Motor neuron (in vitro differentiated cells): ENCODE results near the gene SSBP2. TPM values are rescaled to one million over a fixed set of nuclear protein-coding genes. Genes with fewer than 3 reads are reported as not detected.
A peak's percentile ranks its signal among the peaks of the same experiment; 100 is the strongest.

Experiments
- ATAC-seq, 8 experiments: fragments of 200-7000 bp; cut with Tn5 transposase; replicated peaks in 6 of 8; 2 replicates each; pipeline ENCODE4 v1.8.0; 2021; ENCODE audit warnings: mild to moderate bottlenecking in 8 of 8, moderate library complexity in 8 of 8
- H3K27ac ChIP-seq, 2 donors: fragments of 250-450 bp; sonication (Bioruptor Pico); 2 replicates each; pipeline ENCODE4 v1.9.0; 2021; ENCODE audit warnings: antibody characterized with exemption in 2 of 2, mild to moderate bottlenecking in 2 of 2, moderate library complexity in 1 of 2
- H3K4me1 ChIP-seq, 2 donors: fragments of 250-450 bp; sonication (Bioruptor Pico); replicated peaks in 1 of 2; 2 replicates each; pipeline ENCODE4 v1.6.1; 2021; ENCODE audit warnings: antibody characterized with exemption in 2 of 2, mild to moderate bottlenecking in 2 of 2, moderate library complexity in 1 of 2
- H3K4me3 ChIP-seq, 5 donors: fragments of 250-450 bp; sonication (Bioruptor Pico); 2 replicates each; pipeline ENCODE4 v1.9.0; 2021; ENCODE audit warnings: antibody characterized with exemption in 5 of 5, mild to moderate bottlenecking in 5 of 5, moderate library complexity in 4 of 5
- WGBS, 10 experiments: fragments of 450-650 bp; shearing (Covaris generic); methylation state at CpG; one replicate each; pipeline ENCODE4 v1.0.0; 2022; 5-methylcytosine and 5-hydroxymethylcytosine counted together
- in situ Hi-C, 9 experiments: fragments of 400-800 bp; cut with MboI; loops; one replicate each; pipeline ENCODE4 v1.15.0; 2021; ENCODE audit warnings: low sequenced_read_pairs in 9 of 9, low pct_unique_long_range_greater_than_20kb in 2 of 9; ENCODE audit not compliant: unreplicated experiment in 9 of 9
- total RNA-seq, 8 experiments: library from RNA; unstranded; fragments of 300-600 nt; gene quantifications; 2 replicates each; pipeline versions ENCODE4 v1.2.3 to v1.2.4, GENCODE V29; 2022

Gene SSBP2
- total RNA-seq, 8 experiments from 2014 or later = 18.3 to 129 (median 61.7) TPM

DNA sequence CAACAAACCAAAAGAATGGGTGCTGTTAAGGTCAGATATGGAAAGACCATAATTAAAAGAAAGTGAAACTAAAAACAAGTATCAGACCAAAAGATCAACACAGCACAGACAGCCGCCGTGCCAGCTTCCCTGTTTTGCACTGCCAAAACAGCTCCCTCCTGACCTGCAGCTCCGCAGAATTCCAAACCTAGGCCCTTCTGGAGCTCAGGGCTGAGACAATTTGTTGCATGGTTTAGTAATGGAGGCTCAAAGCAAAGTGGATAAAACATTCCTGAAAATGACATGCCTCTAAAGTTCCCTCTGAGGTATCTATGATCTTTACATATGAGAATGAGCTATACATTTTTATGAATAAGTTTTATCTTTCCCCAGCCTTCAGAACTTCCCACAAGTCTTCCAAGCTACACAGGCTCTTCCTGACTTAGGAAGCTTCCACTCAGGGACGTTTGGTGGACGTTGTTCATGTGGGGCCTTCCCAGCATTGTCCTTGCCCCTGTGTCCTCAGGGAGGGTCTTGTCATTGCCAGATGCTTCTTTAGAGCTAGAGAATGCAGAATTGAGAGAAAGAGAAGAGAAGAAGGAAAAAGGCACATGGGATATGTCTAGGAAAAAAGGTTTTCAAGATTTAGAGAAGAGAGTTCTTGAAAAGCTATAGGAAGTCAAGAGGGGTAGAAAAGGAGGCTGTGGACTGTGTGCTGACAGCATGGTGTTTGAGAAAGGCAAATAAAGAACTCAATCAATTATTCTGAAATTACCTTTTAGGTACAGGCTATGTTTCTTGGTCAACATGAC is 28.4 kb upstream of the SSBP2 start:
- peaks cover 21 to 57% of the 10 kb centered on the region in 2 donors for H3K4me1 ChIP-seq
- H3K4me3 ChIP-seq = no peak overlapping the region
- in situ Hi-C loops = no loop called here
- ATAC-seq = peak; percentile 12 to 77 (median 40)
- WGBS, 10 experiments = 0 to 65% (median 36%) methylated on average over 1 to 5 of the region's 5 CpGs
- peak overlapping the region; percentile 3 to 39 for H3K27ac ChIP-seq

DNA sequence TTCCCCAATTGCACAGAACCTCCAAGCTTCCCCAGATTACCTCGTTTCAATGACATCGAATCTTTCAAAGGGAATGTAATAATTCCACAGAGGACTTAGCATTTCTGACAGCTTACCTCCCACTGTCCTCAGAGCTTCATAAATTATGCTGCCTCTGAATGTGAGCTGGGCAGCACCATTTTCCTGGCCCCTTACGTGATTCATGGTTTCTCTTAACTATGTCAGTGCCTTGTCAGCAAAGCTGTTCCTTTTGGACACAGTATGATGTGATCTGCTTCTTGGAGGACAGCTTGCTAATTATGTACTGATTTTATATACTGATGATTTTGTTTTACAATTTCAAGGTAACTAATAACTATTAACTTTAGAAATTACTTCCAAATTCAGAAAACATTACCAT is 27.7 kb upstream of the SSBP2 start:
- ATAC-seq = peak; percentile 66 to 98 (median 93)
- H3K4me3 ChIP-seq = no peak overlapping the region
- peaks cover 21 to 54% of the 10 kb centered on the region in 2 donors for H3K4me1 ChIP-seq
- peak overlapping the region in 1 of 2 donors; percentile 39 for H3K27ac ChIP-seq
- in situ Hi-C loops = no loop called here
- 0 to 20% (median 0%) methylated on average over 1 to 3 of the region's 3 CpGs; no CpG with 5 or more reads in 1 of the 10 experiments for WGBS, 10 experiments

DNA sequence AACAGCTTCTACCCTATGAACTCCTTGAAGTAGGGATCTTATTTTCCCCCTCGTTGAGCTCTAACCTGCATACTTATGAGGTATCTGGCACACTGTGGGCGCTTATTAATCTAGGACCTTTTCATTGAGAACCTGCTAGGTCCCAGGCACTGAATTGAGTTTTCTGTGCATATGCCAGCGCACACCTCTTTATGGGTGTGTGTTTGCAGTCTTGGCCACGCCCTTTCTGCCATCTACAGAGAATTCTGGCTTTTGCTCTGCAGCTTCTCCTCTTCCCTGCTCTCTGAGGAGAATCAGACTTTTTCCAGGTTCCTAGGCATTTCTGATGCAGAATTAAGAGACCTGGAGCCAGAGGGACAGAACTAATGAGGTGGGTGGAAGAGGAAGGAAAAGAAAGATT is 25.4 kb upstream of the SSBP2 start:
- no peak overlapping the region for H3K4me3 ChIP-seq
- 72 to 100% (median 96%) methylated on average over 1 to 3 of the region's 4 CpGs; no CpG with 5 or more reads in 2 of the 10 experiments for WGBS, 10 experiments
- H3K4me1 ChIP-seq = peaks cover 15 to 45% of the 10 kb centered on the region in 2 donors
- no peak overlapping the region for H3K27ac ChIP-seq
- no peak for ATAC-seq
- in situ Hi-C loops = no loop called here

DNA sequence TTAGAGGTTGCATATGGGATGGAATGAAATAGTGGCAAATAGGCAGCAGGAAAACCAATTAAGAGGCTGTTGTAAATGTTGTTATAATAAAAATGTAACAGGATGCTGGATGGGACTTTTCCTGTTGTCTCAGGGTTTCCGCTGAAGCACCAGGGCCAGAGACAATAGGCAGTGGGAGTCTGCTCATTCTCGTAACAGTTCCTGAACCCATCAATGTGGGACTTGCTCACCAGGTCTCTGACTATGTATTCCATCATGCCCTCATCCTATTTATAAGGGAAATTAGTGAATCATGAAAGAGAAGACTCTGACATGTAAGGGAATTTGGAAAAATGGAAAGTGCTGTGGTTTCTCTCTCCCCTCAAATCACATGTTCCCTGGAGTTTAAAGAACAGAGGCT is 23.5 kb upstream of the SSBP2 start:
- ATAC-seq = no peak
- in situ Hi-C loops = loop anchor here in 3 of 9 experiments (25.0 kb wide), 2 partner anchors 88 to 188 kb away; partner anchors contain the start of gene ATG10 (in 1 of the 3)
- WGBS, 10 experiments = 90 to 100% (median 100%) methylated on average over 1 to 2 of the region's 2 CpGs; no CpG with 5 or more reads in 3 of the 10 experiments
- Histone ChIP-seq H3K4me1 (peaks cover 13 to 36% of the 10 kb centered on the region in 2 donors), H3K27ac (no peak overlapping the region), H3K4me3 (no peak overlapping the region)

DNA sequence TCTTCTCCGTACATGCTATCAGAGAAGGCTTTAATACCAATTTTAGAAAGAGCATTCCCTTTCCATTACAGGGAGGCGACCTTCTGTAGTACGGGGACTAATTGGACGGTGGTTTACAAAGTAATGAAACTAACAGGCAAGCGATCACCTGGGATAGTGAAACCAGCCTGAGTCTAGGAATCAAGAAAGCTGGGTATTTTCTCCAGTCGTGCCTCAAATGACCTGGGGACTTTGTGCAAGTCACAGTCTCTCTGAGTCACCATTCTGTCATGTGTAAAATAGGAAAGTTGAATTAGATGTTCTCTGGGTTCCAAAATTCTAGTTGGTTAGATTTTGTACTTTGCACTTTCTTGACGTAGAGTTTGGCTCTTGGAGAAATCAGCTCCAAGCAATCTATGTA is 22.7 kb upstream of the SSBP2 start:
- H3K27ac ChIP-seq = no peak overlapping the region
- peak in 1 of 8 experiments; percentile 28 for ATAC-seq
- H3K4me3 ChIP-seq = no peak overlapping the region
- H3K4me1 ChIP-seq = peaks cover 7 to 28% of the 10 kb centered on the region in 2 donors
- WGBS, 10 experiments = 31 to 93% (median 88%) methylated on average over 2 to 7 of the region's 7 CpGs; no CpG with 5 or more reads in 1 of the 10 experiments
- in situ Hi-C loops = loop anchor here in 3 of 9 experiments (25.0 kb wide), 2 partner anchors 89 to 189 kb away; partner anchors contain the start of gene ATG10 (in 1 of the 3)

DNA sequence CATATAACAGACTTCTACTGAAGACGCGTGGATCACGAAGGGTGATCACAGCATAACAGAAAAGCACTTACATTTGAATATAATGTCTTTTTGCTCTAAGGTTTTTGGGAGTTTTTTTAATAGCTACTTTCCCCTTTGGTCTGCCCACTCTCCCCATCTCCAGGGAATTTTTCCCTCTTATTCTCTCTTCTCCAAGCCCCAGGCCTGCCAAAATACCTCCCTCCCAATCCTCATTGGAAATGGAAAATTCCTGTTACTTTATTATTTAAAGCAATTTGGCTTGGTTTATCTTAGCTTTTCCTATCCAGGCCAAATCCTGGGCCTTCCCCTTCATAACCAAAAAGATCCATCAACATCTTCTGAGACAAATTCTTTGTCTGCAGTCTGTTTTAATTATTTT is 22.3 kb upstream of the SSBP2 start:
- WGBS, 10 experiments = 79 to 100% (median 100%) methylated on average over 1 to 3 of the region's 3 CpGs; no CpG with 5 or more reads in 7 of the 10 experiments
- in situ Hi-C loops = loop anchor here in 3 of 9 experiments (25.0 kb wide), 2 partner anchors 89 to 189 kb away; partner anchors contain the start of gene ATG10 (in 1 of the 3)
- no peak overlapping the region for H3K27ac ChIP-seq
- no peak for ATAC-seq
- H3K4me1 ChIP-seq = peaks cover 3 to 24% of the 10 kb centered on the region in 2 donors
- H3K4me3 ChIP-seq = no peak overlapping the region

DNA sequence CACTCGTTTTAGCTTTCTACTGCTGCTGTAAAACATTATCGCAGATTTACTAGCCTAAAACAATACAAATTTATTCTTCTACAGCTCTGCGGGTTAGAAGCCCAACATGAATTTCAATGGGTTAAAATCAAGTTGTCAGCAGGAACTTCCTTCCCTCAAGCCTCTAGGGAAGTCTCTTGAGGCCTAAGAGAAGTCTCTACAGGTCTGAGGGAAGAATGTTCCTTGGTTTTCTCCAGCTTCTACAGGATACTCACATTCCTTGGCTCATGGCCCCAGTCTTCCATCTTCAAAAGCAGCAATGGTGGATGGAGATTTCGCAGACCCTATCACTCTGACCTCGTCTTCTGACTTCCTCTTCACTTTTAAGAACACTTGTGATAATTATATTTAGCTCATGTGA is 21.6 kb upstream of the SSBP2 start:
- Histone ChIP-seq H3K4me3 (no peak overlapping the region), H3K27ac (no peak overlapping the region), H3K4me1 (peaks cover 5 to 24% of the 10 kb centered on the region in 2 donors)
- in situ Hi-C loops = loop anchor here in 3 of 9 experiments (25.0 kb wide), 2 partner anchors 90 to 190 kb away; partner anchors contain the start of gene ATG10 (in 1 of the 3)
- WGBS, 10 experiments = 78 to 96% (median 90%) methylated on average over 2 to 5 of the region's 5 CpGs
- no peak for ATAC-seq

DNA sequence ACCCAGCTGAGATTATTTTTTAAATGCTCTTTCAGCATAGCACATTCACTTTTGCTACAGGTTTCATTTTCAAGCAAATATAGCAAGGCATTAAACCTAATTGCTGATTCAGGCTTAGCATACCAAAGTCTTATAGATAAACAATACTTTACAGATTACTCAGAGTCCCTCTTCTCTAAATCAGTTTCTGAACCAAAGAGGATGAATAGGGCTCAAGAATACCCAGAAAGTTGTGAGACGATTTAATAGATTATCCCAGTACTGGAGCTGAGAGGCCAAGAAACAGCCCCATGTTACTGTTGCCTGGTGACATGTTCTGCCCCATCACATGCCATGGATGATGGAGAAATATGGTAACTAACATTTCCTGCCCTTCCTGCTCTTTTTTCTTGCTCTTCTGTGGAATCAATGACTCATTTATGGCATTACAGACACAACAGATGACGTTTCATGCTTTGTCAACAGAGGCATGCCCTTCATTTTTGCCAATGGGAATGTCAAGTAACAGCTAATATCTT is 18.1 kb upstream of the SSBP2 start:
- in situ Hi-C loops = loop anchor here in 3 of 9 experiments (25.0 kb wide), 2 partner anchors 93 to 193 kb away; partner anchors contain the start of gene ATG10 (in 1 of the 3)
- no peak overlapping the region for H3K27ac ChIP-seq
- peaks cover 11 to 13% of the 10 kb centered on the region in 2 donors for H3K4me1 ChIP-seq
- no peak overlapping the region for H3K4me3 ChIP-seq
- whole genome bisulfite sequencing, 10 experiments = 0 to 91% (median 67%) methylated on average over 1 to 2 of the region's 2 CpGs; no CpG with 5 or more reads in 3 of the 10 experiments
- ATAC-seq = peak in 5 of 8 experiments; percentile 30 to 93 (median 71)

DNA sequence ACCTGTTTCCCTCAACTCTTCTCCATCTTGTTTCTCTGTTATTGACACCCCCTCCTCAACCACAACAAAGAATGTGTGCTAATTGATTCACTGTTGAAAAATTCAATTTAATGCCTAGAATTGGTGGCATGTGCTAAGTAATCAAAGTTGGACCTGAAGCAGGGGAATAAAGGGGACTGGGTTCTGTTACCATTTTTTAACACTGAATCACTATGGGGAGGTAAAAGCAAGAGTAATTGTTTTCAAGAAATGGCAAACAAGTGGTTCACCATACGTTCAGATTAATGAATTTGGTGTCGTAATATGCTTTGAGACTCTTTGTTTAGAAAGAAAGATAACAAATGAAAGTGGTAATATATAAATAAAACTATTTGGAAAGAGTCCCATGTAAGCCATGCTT is 17.0 kb upstream of the SSBP2 start:
- 56 to 100% (median 82%) methylated on average over 2 of the region's 2 CpGs for WGBS, 10 experiments
- ATAC-seq = no peak
- Histone ChIP-seq H3K4me3 (no peak overlapping the region), H3K4me1 (peaks cover 11 to 13% of the 10 kb centered on the region in 2 donors), H3K27ac (no peak overlapping the region)
- in situ Hi-C loops = loop anchor here in 3 of 9 experiments (25.0 kb wide), 2 partner anchors 94 to 194 kb away; partner anchors contain the start of gene ATG10 (in 1 of the 3)

DNA sequence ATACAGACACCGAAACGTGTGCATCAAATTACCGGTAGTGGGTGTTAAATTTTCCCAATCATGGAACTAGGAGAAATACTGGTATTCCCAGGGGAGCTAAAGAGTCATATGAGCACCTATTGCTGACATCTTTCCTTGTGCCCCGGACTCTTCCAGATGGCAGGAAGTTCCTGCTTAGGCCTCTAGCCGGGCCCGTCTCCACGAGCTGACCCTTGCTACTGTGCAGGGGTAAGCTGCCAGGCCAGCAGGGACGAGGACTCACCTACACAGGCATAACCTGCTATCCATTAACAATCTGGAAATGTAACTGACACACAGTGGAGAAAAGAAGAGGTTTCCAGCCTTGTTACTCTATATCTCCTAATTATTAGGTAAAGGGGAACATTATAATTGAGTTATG is 16.2 kb upstream of the SSBP2 start:
- no peak for ATAC-seq
- WGBS, 10 experiments = 40 to 94% (median 90%) methylated on average over 1 to 8 of the region's 8 CpGs; no CpG with 5 or more reads in 5 of the 10 experiments

DNA sequence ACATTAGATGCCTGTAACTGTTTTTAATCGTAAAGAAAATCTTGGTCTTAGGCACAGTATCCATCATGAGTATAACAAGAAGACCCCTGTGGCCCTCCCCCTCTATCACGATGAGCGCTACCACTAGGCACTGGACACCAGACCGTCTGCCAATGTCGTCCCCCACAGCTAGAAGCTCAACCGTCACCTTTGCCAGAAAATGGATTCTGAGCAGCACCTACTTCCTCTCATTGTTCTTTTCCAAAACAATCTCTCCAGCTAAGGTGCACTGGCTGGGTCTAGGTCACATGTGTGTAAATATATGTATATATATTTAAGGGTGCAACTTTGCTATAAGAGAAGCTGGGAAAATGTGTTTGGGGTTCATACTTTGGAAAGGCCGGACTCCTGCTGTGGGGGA is 15.7 kb upstream of the SSBP2 start:
- Histone ChIP-seq H3K27ac (no peak overlapping the region), H3K4me3 (no peak overlapping the region), H3K4me1 (peaks cover 11 to 13% of the 10 kb centered on the region in 2 donors)
- in situ Hi-C loops = loop anchor here in 3 of 9 experiments (25.0 kb wide), 2 partner anchors 96 to 196 kb away; partner anchors contain the start of gene ATG10 (in 1 of the 3)
- 86 to 100% (median 98%) methylated on average over 1 to 7 of the region's 7 CpGs; no CpG with 5 or more reads in 1 of the 10 experiments for WGBS, 10 experiments
- ATAC-seq = no peak

More for the DNA sequence above, 16.2 kb upstream of the SSBP2 start:
- peaks cover 11 to 13% of the 10 kb centered on the region in 2 donors for H3K4me1 ChIP-seq
- H3K27ac ChIP-seq = no peak overlapping the region
- in situ Hi-C loops = loop anchor here in 3 of 9 experiments (25.0 kb wide), 2 partner anchors 95 to 195 kb away; partner anchors contain the start of gene ATG10 (in 1 of the 3)
- no peak overlapping the region for H3K4me3 ChIP-seq

DNA sequence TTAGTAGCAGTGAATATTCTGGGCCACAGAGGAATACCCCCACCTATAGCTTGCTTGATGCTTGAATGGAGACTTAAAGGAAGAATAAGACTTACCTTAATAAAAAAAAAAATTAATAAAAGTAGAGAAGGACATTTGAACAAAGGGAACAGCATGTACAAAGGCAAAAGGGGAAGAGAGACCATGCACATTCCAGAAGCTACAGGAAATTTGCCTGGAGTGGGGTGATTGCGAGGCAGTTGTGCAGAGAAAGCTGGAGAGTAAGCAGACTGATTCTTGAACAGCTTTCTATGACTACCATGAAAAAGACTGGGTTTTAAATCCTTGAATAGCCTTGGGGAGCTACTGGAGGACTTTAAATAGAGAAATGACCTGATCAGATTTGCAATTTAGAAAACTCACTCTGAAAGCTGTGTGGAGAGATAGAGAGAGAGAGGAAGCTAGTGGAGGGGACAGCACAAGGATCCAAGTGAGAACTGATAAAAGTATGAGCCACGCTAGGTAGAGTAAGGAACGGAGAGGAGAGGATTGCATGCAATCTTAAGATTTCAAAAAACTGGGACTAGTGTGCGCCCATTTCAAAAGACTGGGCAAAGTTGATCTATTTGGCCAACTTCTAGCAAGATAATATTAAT is 12.5 kb upstream of the SSBP2 start:
- Histone ChIP-seq H3K4me3 (no peak overlapping the region), H3K27ac (no peak overlapping the region), H3K4me1 (peaks cover 11 to 13% of the 10 kb centered on the region in 2 donors)
- in situ Hi-C loops = loop anchor here in 3 of 9 experiments (25.0 kb wide), 2 partner anchors 99 to 199 kb away; partner anchors contain the start of gene ATG10 (in 1 of the 3)
- ATAC-seq = no peak
- 83 to 100% (median 93%) methylated on average over 1 to 4 of the region's 4 CpGs; no CpG with 5 or more reads in 1 of the 10 experiments for WGBS, 10 experiments
